Measurements from ENCODE around the gene RASAL2. TPM values are rescaled to one million over a fixed set of nuclear protein-coding genes. Genes with fewer than 3 reads are reported as not detected.

The RASAL2 gene
- total and polyA plus RNA-seq, 2 of the 13 experiments (the other 11 are each of a cell fraction or from before 2014, with no cell fraction given): 5.4 to 5.9 TPM

GRCh38 chr1:178409541-178409940, 315.6 kb downstream of the RASAL2 start (continued):
- no peak for TF ChIP-seq HOMEZ (CRISPR knock-in tag; IDR thresholded peaks at IDR 0.05; ENCODE audit: low read depth)

GRCh38 chr1:178411756-178412399, 318.0 kb downstream of the RASAL2 start:
- CTCF ChIA-PET (ENCODE audit: low intra/inter-chr PET ratio, low total read pairs): no interaction called here
- no peak for TF ChIP-seq AHDC1 (CRISPR knock-in tag; IDR thresholded peaks at IDR 0.05; ENCODE audit: borderline replicate concordance)
- TF ChIP-seq RFX1 (IDR thresholded peaks at IDR 0.05): no peak
- no peak for TF ChIP-seq ATF4 (CRISPR knock-in tag; IDR thresholded peaks at IDR 0.05)
- no peak for TF ChIP-seq PAF1 (CRISPR knock-in tag; IDR thresholded peaks at IDR 0.05)
- TF ChIP-seq PRDM10 (CRISPR knock-in tag; IDR thresholded peaks at IDR 0.05; ENCODE audit: low read depth): no peak
- no peak for TF ChIP-seq FOXO4 (CRISPR knock-in tag; conservative IDR thresholded peaks at IDR 0.05)

More at GRCh38 chr1:178411756-178412399, 318.0 kb downstream of the RASAL2 start:
- no peaks in the 10 kb centered on the region for H3K79me2 ChIP-seq (ENCODE audit: insufficient read depth, low read length)
- DNase-seq (ENCODE audit: low spot score) (no peak), FAIRE-seq (no peak), ATAC-seq (no peak)
- no peaks in the 10 kb centered on the region for H3K27me3 ChIP-seq (ENCODE audit: control insufficient read depth in 1 of 2, insufficient read depth in 2 of 2, low read length in 2 of 2)
- H3K4me1 ChIP-seq (ENCODE audit: insufficient read depth, low read length): no peaks in the 10 kb centered on the region
- POLR2A ChIA-PET: no interaction called here
- no peak overlapping the region for H3K4me2 ChIP-seq (ENCODE audit: low read depth, low read length)
- 0 out of 2 replicates have a peak, but pooled peaks cover 4% of the 10 kb centered on the region for H3K9me3 ChIP-seq (ENCODE audit: low read length)
- no TSS peak for BruUV-seq (replicated peaks)
- in situ Hi-C loops (cut with HindIII; ENCODE audit: extremely low pct_ligation_motif_present, low pct_unique_long_range_greater_than_20kb) (no loop called here), intact Hi-C loops (cut with micrococcal nuclease; ENCODE audit: unreplicated experiment) (no loop called here)
- no peaks in the 10 kb centered on the region for H3K36me3 ChIP-seq (replicated peaks in 1 of 2; ENCODE audit: control insufficient read depth in 1 of 2, insufficient read depth in 2 of 2, low read length in 2 of 2)
- WGBS (ENCODE audit: low lambda C conversion rate): 96% methylated on average over 7 of the region's 7 CpGs
- H2AFZ ChIP-seq (ENCODE audit: low read length): no peak overlapping the region
- no peak overlapping the region for H3K9ac ChIP-seq (ENCODE audit: insufficient read depth, low read depth, low read length)
- H3K27ac ChIP-seq (ENCODE audit: extremely low read length, insufficient read depth, low read length): no peak overlapping the region
- H3K4me3 ChIP-seq (replicated peaks in 1 of 3; ENCODE audit: insufficient read depth in 1 of 3, low read depth in 2 of 3, low read length in 3 of 3): no peak overlapping the region
- H4K20me1 ChIP-seq (ENCODE audit: insufficient read depth, low read length): no peaks in the 10 kb centered on the region

Measured in HepG2 (cell line).